ENCODE measurements around the gene SERPINA6.

- TF ChIP-seq CTCF (conservative IDR thresholded peaks at IDR 0.05) (no peak), EZH2 (IDR thresholded peaks at IDR 0.05; ENCODE audit: low read depth) (no peak)
Observed at GRCh38 chr14:94321421-94322271, 1.5 kb downstream of the SERPINA6 start.

Measured in PC-9 (cell line).